Neuronal stem cell (in vitro differentiated cells): Measurements from ENCODE around the gene CLIC5.

Source experiments
- DNase-seq: peaks from one replicate; pipeline ENCODE4 v3.0.0-alpha.2; 2013; ENCODE audit warnings: low spot score
- H2AFZ ChIP-seq: one replicate; pipeline ENCODE4 v1.6.1; 2013; ENCODE audit warnings: mild to moderate bottlenecking, low read length, inconsistent platforms
- H2AK5ac ChIP-seq: 2 replicates; pipeline ENCODE4 v1.6.1; 2013; ENCODE audit warnings: low read depth, mild to moderate bottlenecking, inconsistent platforms, low read length, moderate library complexity, mixed read lengths
- H2BK120ac ChIP-seq: 2 replicates; pipeline ENCODE4 v1.6.1; 2013; ENCODE audit warnings: low read depth, mild to moderate bottlenecking, inconsistent platforms, low read length, moderate library complexity, mixed read lengths
- H2BK12ac ChIP-seq: one replicate; pipeline ENCODE4 v1.6.1; 2013; ENCODE audit warnings: low read length, inconsistent platforms
- H2BK15ac ChIP-seq: 2 replicates; pipeline ENCODE4 v1.6.1; 2013; ENCODE audit warnings: mild to moderate bottlenecking, low read length, inconsistent platforms, mixed read lengths
- H2BK5ac ChIP-seq: one replicate; pipeline ENCODE4 v1.6.1; 2013; ENCODE audit warnings: inconsistent platforms, mild to moderate bottlenecking, low read length, moderate library complexity
- H3K14ac ChIP-seq: one replicate; pipeline ENCODE4 v1.6.1; 2013; ENCODE audit warnings: low read length, inconsistent platforms
- H3K18ac ChIP-seq: 2 replicates; pipeline ENCODE4 v1.6.1; 2013; ENCODE audit warnings: low read length, inconsistent platforms
- H3K23ac ChIP-seq: 2 replicates; pipeline ENCODE4 v1.6.1; 2013; ENCODE audit warnings: low read depth, mild to moderate bottlenecking, mixed read lengths, low read length, inconsistent platforms; ENCODE audit not compliant: poor library complexity
- H3K27ac ChIP-seq: replicated peaks from 3 replicates; pipeline ENCODE4 v1.5.1; 2013; ENCODE audit warnings: low read length, inconsistent platforms
- H3K27me3 ChIP-seq, 3 experiments: 2 replicates each; pipeline ENCODE4 v1.6.1; 2013; ENCODE audit warnings: low read length in 3 of 3, mild to moderate bottlenecking in 2 of 3, inconsistent platforms in 1 of 3, low read depth in 1 of 3, mixed read lengths in 1 of 3, moderate library complexity in 1 of 3; ENCODE audit not compliant: control insufficient read depth in 3 of 3, insufficient read depth in 3 of 3
- H3K36me3 ChIP-seq, 2 donors: replicated peaks in 1 of 2; 2 replicates each; pipeline ENCODE4 v1.6.1; 2013; ENCODE audit warnings: low read length in 2 of 2; ENCODE audit not compliant: control insufficient read depth in 2 of 2, insufficient read depth in 2 of 2
- H3K4ac ChIP-seq: 2 replicates; pipeline ENCODE4 v1.6.1; 2013; ENCODE audit warnings: inconsistent platforms, mild to moderate bottlenecking, low read length, moderate library complexity
- H3K4me1 ChIP-seq, 2 donors: 1 replicate in 1 of 2; 2 replicates in 1 of 2; pipeline ENCODE4 v1.6.1; 2013; ENCODE audit warnings: low read length in 2 of 2, low read depth in 1 of 2; ENCODE audit not compliant: control insufficient read depth in 2 of 2, insufficient read depth in 1 of 2
- H3K4me2 ChIP-seq: one replicate; pipeline ENCODE4 v1.6.1; 2013; ENCODE audit warnings: mild to moderate bottlenecking, low read length, inconsistent platforms; ENCODE audit not compliant: insufficient read depth, poor library complexity, severe bottlenecking
- H3K4me3 ChIP-seq, 2 donors: 2 replicates each; pipeline ENCODE4 v1.5.1; 2013; ENCODE audit warnings: low read length in 2 of 2, mild to moderate bottlenecking in 2 of 2, inconsistent platforms in 1 of 2, moderate library complexity in 1 of 2
- H3K79me1 ChIP-seq: one replicate; pipeline ENCODE4 v1.6.1; 2013; ENCODE audit warnings: low read depth, mild to moderate bottlenecking, inconsistent platforms, low read length, moderate library complexity
- H3K9ac ChIP-seq: one replicate; pipeline ENCODE4 v1.6.1; 2013; ENCODE audit warnings: mild to moderate bottlenecking, low read depth, low read length, inconsistent platforms; ENCODE audit not compliant: poor library complexity
- H3K9me3 ChIP-seq, 2 donors: replicated peaks in 1 of 2; 2 replicates each; pipeline versions ENCODE3 to v1.6.1; 2013; ENCODE audit warnings: low read length in 2 of 2, mild to moderate bottlenecking in 2 of 2, inconsistent platforms in 1 of 2, low read depth in 1 of 2, mixed read lengths in 1 of 2, moderate library complexity in 1 of 2; ENCODE audit not compliant: control insufficient read depth in 2 of 2, insufficient read depth in 1 of 2
- H4K8ac ChIP-seq: one replicate; pipeline ENCODE4 v1.6.1; 2013; ENCODE audit warnings: low read depth, mild to moderate bottlenecking, inconsistent platforms, low read length, moderate library complexity
- H4K91ac ChIP-seq: one replicate; pipeline ENCODE4 v1.6.1; 2013; ENCODE audit warnings: low read length, low read depth, mild to moderate bottlenecking, inconsistent platforms; ENCODE audit not compliant: poor library complexity
- WGBS, 2 donors: extraction: QIAGEN DNeasy Blood & Tissue Kit; methylation state at CpG; one replicate each; pipeline ENCODE4 v1.1.7; 2013; ENCODE audit warnings: missing lambda C conversion rate in 2 of 2, mixed read lengths in 1 of 2; ENCODE audit not compliant: insufficient read length in 2 of 2, insufficient replicate concordance in 1 of 2; ENCODE audit errors: extremely low coverage in 2 of 2; 5-methylcytosine and 5-hydroxymethylcytosine counted together

Gene CLIC5

GRCh38 chr6:45987856-45988255, 27.8 kb downstream of the CLIC5 start:
- H3K79me1 ChIP-seq = no peaks in the 10 kb centered on the region
- no peak overlapping the region for H2AFZ ChIP-seq
- no peak overlapping the region for H3K23ac ChIP-seq
- no peaks in the 10 kb centered on the region for H3K9me3 ChIP-seq
- DNase-seq = no peak
- no peak overlapping the region for H3K4me2 ChIP-seq
- H2BK5ac ChIP-seq = no peak overlapping the region
- peaks cover 0 to 3% of the 10 kb centered on the region in 2 donors for H3K4me1 ChIP-seq
- H3K14ac ChIP-seq = no peak overlapping the region
- H3K18ac ChIP-seq = no peak overlapping the region
- no CpG with 5 or more reads among the region's 1 CpG for WGBS, 2 donors
- H2BK120ac ChIP-seq = no peak overlapping the region
- no peak overlapping the region for H2AK5ac ChIP-seq
- H2BK12ac ChIP-seq = no peak overlapping the region
- no peak overlapping the region for H3K4me3 ChIP-seq
- no peaks in the 10 kb centered on the region for H3K36me3 ChIP-seq
- no peak overlapping the region for H3K27ac ChIP-seq
- no peak overlapping the region for H4K91ac ChIP-seq
- H2BK15ac ChIP-seq = no peak overlapping the region
- no peak overlapping the region for H4K8ac ChIP-seq
- no peak overlapping the region for H3K9ac ChIP-seq
- H3K27me3 ChIP-seq = no peaks in the 10 kb centered on the region
- H3K4ac ChIP-seq = no peak overlapping the region

- Histone ChIP-seq H2BK12ac (no peak overlapping the region), H3K4me3 (no peak overlapping the region), H2AK5ac (no peak overlapping the region), H4K8ac (no peak overlapping the region), H3K79me1 (no peaks in the 10 kb centered on the region), H3K9ac (no peak overlapping the region), H3K27me3 (no peaks in the 10 kb centered on the region), H3K9me3 (no peaks in the 10 kb centered on the region), H3K27ac (no peak overlapping the region), H3K4me2 (no peak overlapping the region), H3K4ac (no peak overlapping the region), H2BK5ac (no peak overlapping the region), H3K23ac (no peak overlapping the region), H4K91ac (no peak overlapping the region), H3K14ac (no peak overlapping the region), H3K4me1 (peaks cover 0 to 3% of the 10 kb centered on the region in 2 donors), H2AFZ (no peak overlapping the region), H3K36me3 (no peaks in the 10 kb centered on the region), H2BK120ac (no peak overlapping the region), H3K18ac (no peak overlapping the region), H2BK15ac (no peak overlapping the region)
- DNase-seq = no peak
Observed at GRCh38 chr6:45986746-45987274, 28.9 kb downstream of the CLIC5 start.

GRCh38 chr6:45984788-45985425, 30.8 kb downstream of the CLIC5 start:
- H3K27ac ChIP-seq = no peak overlapping the region
- H3K79me1 ChIP-seq = no peaks in the 10 kb centered on the region
- H3K14ac ChIP-seq = no peak overlapping the region
- H3K9ac ChIP-seq = no peak overlapping the region
- no peak overlapping the region for H3K18ac ChIP-seq
- no peak overlapping the region for H3K23ac ChIP-seq
- H2AFZ ChIP-seq = no peak overlapping the region
- no peak overlapping the region for H4K8ac ChIP-seq
- no peaks in the 10 kb centered on the region for H3K36me3 ChIP-seq
- H4K91ac ChIP-seq = no peak overlapping the region
- H3K4me3 ChIP-seq = no peak overlapping the region
- no peak overlapping the region for H2BK120ac ChIP-seq
- no peak overlapping the region for H2BK5ac ChIP-seq
- H3K27me3 ChIP-seq = no peaks in the 10 kb centered on the region
- H2AK5ac ChIP-seq = no peak overlapping the region
- H2BK15ac ChIP-seq = no peak overlapping the region
- no CpG with 5 or more reads among the region's 5 CpGs for WGBS, 2 donors
- no peak for DNase-seq
- no peaks in the 10 kb centered on the region for H3K9me3 ChIP-seq
- peaks cover 0 to 3% of the 10 kb centered on the region in 2 donors for H3K4me1 ChIP-seq
- no peak overlapping the region for H3K4ac ChIP-seq
- H2BK12ac ChIP-seq = no peak overlapping the region
- H3K4me2 ChIP-seq = no peak overlapping the region

- Histone ChIP-seq H3K4me3 (no peak overlapping the region), H3K9ac (no peak overlapping the region), H3K4ac (no peak overlapping the region), H4K8ac (no peak overlapping the region), H2BK15ac (no peak overlapping the region), H3K36me3 (no peaks in the 10 kb centered on the region), H2BK5ac (no peak overlapping the region), H3K27me3 (no peaks in the 10 kb centered on the region), H3K23ac (no peak overlapping the region), H3K14ac (no peak overlapping the region), H2AK5ac (no peak overlapping the region), H3K4me2 (no peak overlapping the region), H3K18ac (no peak overlapping the region), H3K4me1 (peaks cover 0 to 3% of the 10 kb centered on the region in 2 donors), H3K9me3 (no peaks in the 10 kb centered on the region), H2AFZ (no peak overlapping the region), H2BK120ac (no peak overlapping the region), H3K27ac (no peak overlapping the region), H4K91ac (no peak overlapping the region), H2BK12ac (no peak overlapping the region), H3K79me1 (no peaks in the 10 kb centered on the region)
- no peak for DNase-seq
- no CpG with 5 or more reads among the region's 7 CpGs for WGBS, 2 donors
Observed at GRCh38 chr6:45984347-45984746, 31.3 kb downstream of the CLIC5 start.
